Measurements from ENCODE around the gene TXNDC11. TPM values are rescaled to one million over a fixed set of nuclear protein-coding genes. Genes with fewer than 3 reads are reported as not detected.
A peak's percentile ranks its signal among the peaks of the same experiment; 100 is the strongest.

The TXNDC11 gene
- total RNA-seq, 3 donors from 2014 or later, result 38.6 to 53.7 (median 47.9) TPM

GRCh38 chr16:11662582-11662981 lies 80.1 kb downstream of the TXNDC11 start:
- Histone ChIP-seq H3K27me3 (no peaks in the 10 kb centered on the region), H3K4me3 (no peak overlapping the region), H3K4me1 (no peaks in the 10 kb centered on the region), H3K27ac (no peak overlapping the region), H3K36me3 (no peaks in the 10 kb centered on the region), H3K9me3 (no peaks in the 10 kb centered on the region)
- intact Hi-C loops (cut with DNase I; ENCODE audit: low total_unique reads), result no loop called here
- TF ChIP-seq POLR2A (IDR thresholded peaks at IDR 0.05), result no peak
- no peak for TF ChIP-seq CTCF (IDR thresholded peaks at IDR 0.05)
- TF ChIP-seq POLR2AphosphoS5 (IDR thresholded peaks at IDR 0.05), result no peak
- no peak for DNase-seq (ENCODE audit: low spot score in 2 of 2)

DNA sequence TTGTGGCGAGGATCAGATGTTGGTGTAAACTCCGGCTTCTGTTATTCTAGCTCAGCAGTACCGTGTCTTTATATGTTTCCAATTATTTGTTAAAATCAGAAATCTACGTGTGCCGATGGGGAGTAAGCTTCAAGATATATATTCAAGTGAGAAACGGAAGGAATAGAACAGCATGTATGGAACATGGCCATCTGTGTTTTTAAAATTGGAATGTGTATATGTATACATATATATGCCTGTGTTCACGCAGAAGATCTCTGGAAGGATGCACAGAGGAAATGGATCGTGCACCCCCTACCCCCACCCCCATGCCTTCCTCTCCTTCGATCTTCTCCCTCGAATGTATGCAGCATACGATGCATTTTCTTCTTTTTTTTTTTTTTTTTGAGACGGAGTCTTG lies 82.1 kb downstream of the TXNDC11 start:
- H3K9me3 ChIP-seq, result no peaks in the 10 kb centered on the region
- no peak overlapping the region for H3K4me3 ChIP-seq
- intact Hi-C loops (cut with DNase I; ENCODE audit: low total_unique reads), result no loop called here
- H3K36me3 ChIP-seq, result no peaks in the 10 kb centered on the region
- H3K4me1 ChIP-seq, result no peaks in the 10 kb centered on the region
- no peaks in the 10 kb centered on the region for H3K27me3 ChIP-seq
- no peak for TF ChIP-seq POLR2A (IDR thresholded peaks at IDR 0.05)
- no peak for TF ChIP-seq CTCF (IDR thresholded peaks at IDR 0.05)
- TF ChIP-seq POLR2AphosphoS5 (IDR thresholded peaks at IDR 0.05), result no peak
- H3K27ac ChIP-seq, result no peak overlapping the region
- DNase-seq (ENCODE audit: low spot score in 2 of 2), result no peak

DNA sequence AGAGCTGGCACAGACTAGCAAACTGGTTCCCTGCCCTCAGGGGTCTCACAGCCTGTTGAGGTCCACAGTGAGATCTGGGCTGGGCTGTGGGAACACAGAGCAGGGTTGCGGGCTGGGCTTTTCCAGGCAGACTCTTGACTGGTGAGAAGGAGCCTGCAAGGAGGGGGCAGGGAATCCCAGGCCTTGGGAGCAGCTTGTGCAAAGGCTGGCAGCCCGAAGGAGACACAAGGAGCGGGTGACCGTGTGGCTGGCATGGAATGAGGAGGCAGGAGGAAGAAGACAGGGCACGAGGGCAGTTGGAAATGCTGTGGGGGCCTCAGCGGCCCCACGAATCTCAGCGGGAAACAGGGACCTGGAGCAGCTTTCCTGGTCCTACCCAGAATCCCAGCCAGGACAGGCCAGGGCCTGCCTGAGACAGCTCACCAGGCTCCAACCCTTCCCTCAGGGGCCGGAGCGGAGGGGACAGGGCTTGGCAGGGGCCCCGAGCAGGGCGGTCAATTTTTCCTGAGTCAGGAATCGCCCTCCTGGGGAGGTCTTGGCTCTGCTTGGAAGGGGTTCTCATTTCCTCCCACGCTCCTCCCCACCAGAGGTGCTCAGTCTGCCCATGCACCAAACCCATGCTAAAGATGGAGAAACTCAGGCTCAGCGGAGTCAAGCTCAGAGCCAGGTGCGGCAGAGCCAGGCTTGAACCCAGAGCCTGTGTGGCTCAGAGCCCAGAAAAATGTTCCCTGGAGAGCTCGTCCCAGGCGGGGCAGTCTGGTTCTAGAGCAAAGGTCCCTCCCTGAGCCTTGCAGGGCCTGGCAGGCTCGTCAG lies 83.6 kb downstream of the TXNDC11 start:
- no peak overlapping the region for H3K4me3 ChIP-seq
- no peaks in the 10 kb centered on the region for H3K9me3 ChIP-seq
- intact Hi-C loops (cut with DNase I; ENCODE audit: low total_unique reads), result no loop called here
- DNase-seq (ENCODE audit: low spot score in 2 of 2), result peak in 1 of 2 donors; percentile 61
- H3K36me3 ChIP-seq, result no peaks in the 10 kb centered on the region
- H3K4me1 ChIP-seq, result no peaks in the 10 kb centered on the region
- TF ChIP-seq POLR2A (IDR thresholded peaks at IDR 0.05) (no peak), POLR2AphosphoS5 (IDR thresholded peaks at IDR 0.05) (no peak), CTCF (IDR thresholded peaks at IDR 0.05) (no peak)
- peak overlapping the region; percentile 50 to 75 for H3K27ac ChIP-seq
- no peaks in the 10 kb centered on the region for H3K27me3 ChIP-seq

DNA sequence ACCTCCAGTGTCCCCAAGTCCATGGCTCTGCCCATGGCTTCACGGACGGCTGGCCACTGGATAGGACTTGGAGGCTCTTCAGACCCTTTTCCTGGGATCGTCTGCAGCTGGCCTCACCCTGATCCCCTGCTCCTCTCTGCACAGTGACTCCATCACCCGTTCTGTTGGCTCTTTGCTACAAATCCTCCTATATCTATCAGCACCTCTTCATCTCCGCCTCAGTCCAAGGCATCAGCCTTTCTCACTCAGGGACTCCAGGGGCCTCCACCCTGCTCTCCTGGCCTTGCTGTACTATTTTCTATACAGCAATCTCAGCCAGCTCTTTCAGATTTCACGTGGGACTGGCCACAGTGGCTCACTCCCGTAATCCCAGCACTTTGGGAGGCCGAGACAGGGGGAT lies 85.1 kb downstream of the TXNDC11 start:
- Histone ChIP-seq H3K36me3 (no peaks in the 10 kb centered on the region), H3K4me3 (no peak overlapping the region), H3K4me1 (no peaks in the 10 kb centered on the region), H3K9me3 (no peaks in the 10 kb centered on the region), H3K27me3 (no peaks in the 10 kb centered on the region), H3K27ac (no peak overlapping the region)
- intact Hi-C loops (cut with DNase I; ENCODE audit: low total_unique reads), result no loop called here
- TF ChIP-seq POLR2AphosphoS5 (IDR thresholded peaks at IDR 0.05) (no peak), POLR2A (IDR thresholded peaks at IDR 0.05) (no peak), CTCF (IDR thresholded peaks at IDR 0.05) (no peak)
- no peak for DNase-seq (ENCODE audit: low spot score in 2 of 2)

- Histone ChIP-seq H3K4me3 (no peak overlapping the region), H3K36me3 (no peaks in the 10 kb centered on the region), H3K9me3 (no peaks in the 10 kb centered on the region), H3K27ac (no peak overlapping the region), H3K4me1 (no peaks in the 10 kb centered on the region), H3K27me3 (no peaks in the 10 kb centered on the region)
- TF ChIP-seq POLR2AphosphoS5 (IDR thresholded peaks at IDR 0.05) (no peak), CTCF (IDR thresholded peaks at IDR 0.05) (no peak), POLR2A (IDR thresholded peaks at IDR 0.05) (no peak)
- DNase-seq (ENCODE audit: low spot score in 2 of 2), result no peak
- intact Hi-C loops (cut with DNase I; ENCODE audit: low total_unique reads), result no loop called here
Observed at GRCh38 chr16:11655655-11656054, 87.0 kb downstream of the TXNDC11 start.

Data from breast epithelium (tissue), 4 donors.